Transverse colon (tissue), 4 donors: ENCODE results near the gene SHROOM3.

Experiments used
- CTCF ChIP-seq, 5 experiments: fragments of 200-600 bp in 3 of 5; fragments of 450-650 bp in 2 of 5; sonication (generic) in 3 of 5; IDR thresholded peaks; 1 replicate in 2 of 5; 2 replicates in 3 of 5; pipeline ENCODE4 v1.5.1; 2016 to 2017; ENCODE audit warnings: antibody characterized with exemption in 5 of 5, inconsistent platforms in 3 of 5, mild to moderate bottlenecking in 2 of 5, moderate library complexity in 1 of 5
- EP300 ChIP-seq: sonication (generic); formaldehyde crosslinking; IDR thresholded peaks from one replicate; pipeline ENCODE4 v1.6.1; 2017; ENCODE audit warnings: antibody characterized with exemption, low read depth
- POLR2A ChIP-seq: fragments of 450-650 bp; IDR thresholded peaks from one replicate; pipeline ENCODE4 v1.6.1; 2016; ENCODE audit warnings: antibody characterized with exemption, mild to moderate bottlenecking, moderate library complexity
- POLR2AphosphoS5 ChIP-seq, 3 donors: sonication (generic); formaldehyde crosslinking; IDR thresholded peaks; one replicate each; pipeline ENCODE4 v1.6.1; 2016; ENCODE audit warnings: antibody characterized with exemption in 3 of 3

GRCh38 chr4:76665721-76666120 is 230.7 kb downstream of the SHROOM3 start:
- no peak for TF ChIP-seq EP300
- TF ChIP-seq POLR2AphosphoS5 (IDR thresholded peaks at IDR 0.05), result no peak
- no peak for TF ChIP-seq POLR2A
- TF ChIP-seq CTCF (IDR thresholded peaks at IDR 0.05), result no peak
